ENCODE results near the gene TBC1D16. TPM values are rescaled to one million over a fixed set of nuclear protein-coding genes. Genes with fewer than 3 reads are reported as not detected.

The TBC1D16 gene
- total RNA-seq, 1 donor from 2014 or later: 21.2 TPM

- H3K27ac ChIP-seq: no peak overlapping the region
- peak; percentile 86 for DNase-seq (ENCODE audit: low spot score)
- H3K79me2 ChIP-seq (ENCODE audit: low read depth): no peaks in the 10 kb centered on the region
- H4K20me1 ChIP-seq (ENCODE audit: low read depth): no peaks in the 10 kb centered on the region
- no peak overlapping the region for H3K9ac ChIP-seq
- H3K36me3 Mint-ChIP-seq: peaks cover 6% of the 10 kb centered on the region
- H3K4me2 ChIP-seq: no peak overlapping the region
- no peaks in the 10 kb centered on the region for H3F3A ChIP-seq (ENCODE audit: low read depth)
- H3K4me3 ChIP-seq: no peak overlapping the region
- peaks cover 8% of the 10 kb centered on the region for H3K4me1 Mint-ChIP-seq
- no peak overlapping the region for H3K27ac Mint-ChIP-seq
- no peak overlapping the region for H3K4me3 Mint-ChIP-seq
- H3K27me3 Mint-ChIP-seq (ENCODE audit: insufficient read depth, low read depth): peaks cover 2% of the 10 kb centered on the region
- no peaks in the 10 kb centered on the region for H3K36me3 ChIP-seq
- H3K27me3 ChIP-seq: no peaks in the 10 kb centered on the region
- TF ChIP-seq EZH2phosphoT487 (IDR thresholded peaks at IDR 0.05): no peak
- TF ChIP-seq, protein P1, sequence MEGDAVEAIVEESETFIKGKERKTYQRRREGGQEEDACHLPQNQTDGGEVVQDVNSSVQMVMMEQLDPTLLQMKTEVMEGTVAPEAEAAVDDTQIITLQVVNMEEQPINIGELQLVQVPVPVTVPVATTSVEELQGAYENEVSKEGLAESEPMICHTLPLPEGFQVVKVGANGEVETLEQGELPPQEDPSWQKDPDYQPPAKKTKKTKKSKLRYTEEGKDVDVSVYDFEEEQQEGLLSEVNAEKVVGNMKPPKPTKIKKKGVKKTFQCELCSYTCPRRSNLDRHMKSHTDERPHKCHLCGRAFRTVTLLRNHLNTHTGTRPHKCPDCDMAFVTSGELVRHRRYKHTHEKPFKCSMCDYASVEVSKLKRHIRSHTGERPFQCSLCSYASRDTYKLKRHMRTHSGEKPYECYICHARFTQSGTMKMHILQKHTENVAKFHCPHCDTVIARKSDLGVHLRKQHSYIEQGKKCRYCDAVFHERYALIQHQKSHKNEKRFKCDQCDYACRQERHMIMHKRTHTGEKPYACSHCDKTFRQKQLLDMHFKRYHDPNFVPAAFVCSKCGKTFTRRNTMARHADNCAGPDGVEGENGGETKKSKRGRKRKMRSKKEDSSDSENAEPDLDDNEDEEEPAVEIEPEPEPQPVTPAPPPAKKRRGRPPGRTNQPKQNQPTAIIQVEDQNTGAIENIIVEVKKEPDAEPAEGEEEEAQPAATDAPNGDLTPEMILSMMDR (IDR thresholded peaks at IDR 0.05): peak; percentile 81
- no peaks in the 10 kb centered on the region for H3K9me3 ChIP-seq (ENCODE audit: low read depth)
- no peaks in the 10 kb centered on the region for H3K9me3 Mint-ChIP-seq
- H3K4me1 ChIP-seq: no peaks in the 10 kb centered on the region
- peak overlapping the region; percentile 44 for H2AFZ ChIP-seq (replicated peaks)
These were observed 46.9 kb upstream of the TBC1D16 start for GRCh38 chr17:80082403-80083135.

DNA sequence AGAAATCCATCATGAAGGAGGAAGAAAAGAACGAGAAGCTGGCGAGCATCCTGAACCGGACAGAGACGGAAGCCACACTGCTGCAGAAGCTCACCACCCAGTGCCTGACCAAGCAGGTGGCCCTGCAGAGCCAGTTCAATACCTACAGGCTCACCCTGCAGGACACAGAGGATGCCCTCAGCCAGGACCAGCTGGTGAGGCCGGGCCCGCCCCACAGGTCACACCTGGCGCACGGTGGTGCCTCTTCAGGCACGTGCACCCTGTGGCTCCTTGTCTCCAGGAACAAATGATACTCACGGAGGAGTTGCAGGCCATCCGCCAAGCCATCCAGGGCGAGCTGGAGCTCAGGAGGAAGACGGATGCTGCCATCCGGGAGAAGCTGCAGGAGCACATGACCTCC, 45.9 kb upstream of the TBC1D16 start:
- Mint-ChIP-seq H3K4me3 (no peak overlapping the region), H3K27ac (no peak overlapping the region), H3K27me3 (ENCODE audit: insufficient read depth, low read depth) (peaks cover 4% of the 10 kb centered on the region), H3K4me1 (peaks cover 8% of the 10 kb centered on the region), H3K36me3 (peaks cover 6% of the 10 kb centered on the region), H3K9me3 (no peaks in the 10 kb centered on the region)
- H3K9me3 ChIP-seq (ENCODE audit: low read depth): no peaks in the 10 kb centered on the region
- no peaks in the 10 kb centered on the region for H3K27me3 ChIP-seq
- H3F3A ChIP-seq (ENCODE audit: low read depth): no peaks in the 10 kb centered on the region
- no peaks in the 10 kb centered on the region for H3K4me1 ChIP-seq
- H3K36me3 ChIP-seq: no peaks in the 10 kb centered on the region
- no peak for DNase-seq (ENCODE audit: low spot score)
- TF ChIP-seq, protein P1 (IDR thresholded peaks at IDR 0.05): no peak
- TF ChIP-seq EZH2phosphoT487 (IDR thresholded peaks at IDR 0.05): no peak
- H3K4me2 ChIP-seq: no peak overlapping the region
- H3K27ac ChIP-seq: no peak overlapping the region
- no peaks in the 10 kb centered on the region for H3K79me2 ChIP-seq (ENCODE audit: low read depth)
- no peak overlapping the region for H2AFZ ChIP-seq (replicated peaks)
- H4K20me1 ChIP-seq (ENCODE audit: low read depth): no peaks in the 10 kb centered on the region
- H3K4me3 ChIP-seq: no peak overlapping the region
- H3K9ac ChIP-seq: no peak overlapping the region

DNA sequence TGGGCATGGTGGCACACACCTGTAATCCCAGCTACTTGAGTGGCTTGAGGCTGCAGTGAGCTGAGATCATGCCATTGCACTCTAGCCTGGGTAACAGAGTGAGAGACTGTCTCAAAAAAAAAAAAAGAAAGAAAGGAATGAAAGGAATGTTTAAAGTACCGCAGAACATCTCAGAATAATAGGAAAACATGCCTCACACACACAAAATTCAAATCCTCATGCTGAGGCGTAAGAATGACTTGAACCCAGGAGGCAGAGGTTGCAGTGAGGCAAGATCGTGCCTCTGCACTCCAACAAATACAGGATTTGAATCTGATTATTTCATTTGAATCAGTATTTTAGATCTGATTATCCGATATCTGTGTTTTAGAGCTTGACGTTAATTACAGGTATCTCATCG, 44.4 kb upstream of the TBC1D16 start:
- Histone ChIP-seq H3K9ac (no peak overlapping the region), H3K4me1 (no peaks in the 10 kb centered on the region), H3K4me3 (no peak overlapping the region), H3K79me2 (ENCODE audit: low read depth) (no peaks in the 10 kb centered on the region), H2AFZ (replicated peaks) (no peak overlapping the region), H4K20me1 (ENCODE audit: low read depth) (no peaks in the 10 kb centered on the region), H3F3A (ENCODE audit: low read depth) (no peaks in the 10 kb centered on the region), H3K27ac (no peak overlapping the region), H3K4me2 (no peak overlapping the region), H3K27me3 (no peaks in the 10 kb centered on the region), H3K36me3 (no peaks in the 10 kb centered on the region), H3K9me3 (ENCODE audit: low read depth) (no peaks in the 10 kb centered on the region)
- Mint-ChIP-seq H3K4me3 (no peak overlapping the region), H3K27ac (no peak overlapping the region), H3K9me3 (no peaks in the 10 kb centered on the region), H3K4me1 (peaks cover 8% of the 10 kb centered on the region), H3K27me3 (ENCODE audit: insufficient read depth, low read depth) (peaks cover 4% of the 10 kb centered on the region), H3K36me3 (peaks cover 10% of the 10 kb centered on the region)
- no peak for DNase-seq (ENCODE audit: low spot score)
- TF ChIP-seq, protein P1 (IDR thresholded peaks at IDR 0.05): no peak
- TF ChIP-seq EZH2 (IDR thresholded peaks at IDR 0.05): no peak
- no peak for TF ChIP-seq EZH2phosphoT487 (IDR thresholded peaks at IDR 0.05)
